ENCODE results near the gene METTL27. TPM values are rescaled to one million over a fixed set of nuclear protein-coding genes. Genes with fewer than 3 reads are reported as not detected.
"Not testable (repeated sequence)": the region's sequence is repeated elsewhere in the genome, so short reads cannot be mapped to it uniquely, and the experiment has no call there.

Gene METTL27
- polyA plus RNA-seq, 3 donors = 1.1 to 2.1 (median 1.2) TPM

- H3K4me1 Mint-ChIP-seq; H3K4me3 ChIP-seq (replicated peaks in 1 of 3; ENCODE audit: low read depth in 2 of 3, low read length in 3 of 3); DNase-seq; H3K4me3 Mint-ChIP-seq; H3K79me2 ChIP-seq (ENCODE audit: insufficient read depth, low read length); H3K4me2 ChIP-seq (replicated peaks; ENCODE audit: extremely low read depth, low read length, poor library complexity, severe bottlenecking); H3K36me3 Mint-ChIP-seq; H3K9ac ChIP-seq (ENCODE audit: insufficient read depth, low read length, poor library complexity, severe bottlenecking); H2AFZ ChIP-seq (ENCODE audit: insufficient read depth, low read depth, low read length, poor library complexity, severe bottlenecking); H3K27ac ChIP-seq (ENCODE audit: low read depth in 1 of 2, low read length in 2 of 2); H3K36me3 ChIP-seq (replicated peaks in 1 of 2; ENCODE audit: control insufficient read depth in 1 of 2, insufficient read depth in 2 of 2, low read length in 2 of 2); H3K27me3 Mint-ChIP-seq (ENCODE audit: low read depth in 3 of 3); H4K20me1 ChIP-seq (ENCODE audit: insufficient read depth, low read length); H3K27ac Mint-ChIP-seq; H3K27me3 ChIP-seq (ENCODE audit: control insufficient read depth in 2 of 2, insufficient read depth in 2 of 2, low read length in 2 of 2); H3K4me1 ChIP-seq (ENCODE audit: control insufficient read depth in 1 of 2, insufficient read depth in 2 of 2, low read length in 2 of 2); H3K9me3 ChIP-seq (replicated peaks in 1 of 2; ENCODE audit: control insufficient read depth in 1 of 2, insufficient read depth in 1 of 2, low read length in 2 of 2); intact Hi-C loops (cut with micrococcal nuclease): not testable (repeated sequence)
- no CpG with 5 or more reads among the region's 6 CpGs for WGBS (ENCODE audit: insufficient coverage)
- peaks cover 0 to 10% (median 3%) of the 10 kb centered on the region in 7 donors for H3K9me3 Mint-ChIP-seq
Measured at GRCh38 chr7:73796656-73797055, 45.7 kb downstream of the METTL27 start.

- H3K9me3 Mint-ChIP-seq = peaks cover 3 to 15% (median 5%) of the 10 kb centered on the region in 7 donors
- H3K27ac Mint-ChIP-seq; H3K4me1 Mint-ChIP-seq; H3K36me3 ChIP-seq (replicated peaks in 1 of 2; ENCODE audit: control insufficient read depth in 1 of 2, insufficient read depth in 2 of 2, low read length in 2 of 2); H4K20me1 ChIP-seq (ENCODE audit: insufficient read depth, low read length); H3K9ac ChIP-seq (ENCODE audit: insufficient read depth, low read length, poor library complexity, severe bottlenecking); H3K79me2 ChIP-seq (ENCODE audit: insufficient read depth, low read length); H3K27me3 Mint-ChIP-seq (ENCODE audit: low read depth in 3 of 3); H3K9me3 ChIP-seq (replicated peaks in 1 of 2; ENCODE audit: control insufficient read depth in 1 of 2, insufficient read depth in 1 of 2, low read length in 2 of 2); H3K4me2 ChIP-seq (replicated peaks; ENCODE audit: extremely low read depth, low read length, poor library complexity, severe bottlenecking); H3K4me3 ChIP-seq (replicated peaks in 1 of 3; ENCODE audit: low read depth in 2 of 3, low read length in 3 of 3); H3K27ac ChIP-seq (ENCODE audit: low read depth in 1 of 2, low read length in 2 of 2); H3K27me3 ChIP-seq (ENCODE audit: control insufficient read depth in 2 of 2, insufficient read depth in 2 of 2, low read length in 2 of 2); H3K4me1 ChIP-seq (ENCODE audit: control insufficient read depth in 1 of 2, insufficient read depth in 2 of 2, low read length in 2 of 2); DNase-seq; H2AFZ ChIP-seq (ENCODE audit: insufficient read depth, low read depth, low read length, poor library complexity, severe bottlenecking); intact Hi-C loops (cut with micrococcal nuclease); H3K36me3 Mint-ChIP-seq; H3K4me3 Mint-ChIP-seq: not testable (repeated sequence)
Measured at GRCh38 chr7:73795188-73795587, 47.1 kb downstream of the METTL27 start.

GRCh38 chr7:73791170-73791690, 51.1 kb downstream of the METTL27 start:
- H3K27ac ChIP-seq (ENCODE audit: low read depth in 1 of 2, low read length in 2 of 2); H3K9ac ChIP-seq (ENCODE audit: insufficient read depth, low read length, poor library complexity, severe bottlenecking); H3K4me3 ChIP-seq (replicated peaks in 1 of 3; ENCODE audit: low read depth in 2 of 3, low read length in 3 of 3); H3K79me2 ChIP-seq (ENCODE audit: insufficient read depth, low read length); H2AFZ ChIP-seq (ENCODE audit: insufficient read depth, low read depth, low read length, poor library complexity, severe bottlenecking); H3K4me3 Mint-ChIP-seq; H3K4me1 Mint-ChIP-seq; H3K36me3 Mint-ChIP-seq; DNase-seq; intact Hi-C loops (cut with micrococcal nuclease); H3K4me1 ChIP-seq (ENCODE audit: control insufficient read depth in 1 of 2, insufficient read depth in 2 of 2, low read length in 2 of 2); H3K27me3 ChIP-seq (ENCODE audit: control insufficient read depth in 2 of 2, insufficient read depth in 2 of 2, low read length in 2 of 2); H3K4me2 ChIP-seq (replicated peaks; ENCODE audit: extremely low read depth, low read length, poor library complexity, severe bottlenecking); H3K27me3 Mint-ChIP-seq (ENCODE audit: low read depth in 3 of 3); H3K36me3 ChIP-seq (replicated peaks in 1 of 2; ENCODE audit: control insufficient read depth in 1 of 2, insufficient read depth in 2 of 2, low read length in 2 of 2); H3K9me3 ChIP-seq (replicated peaks in 1 of 2; ENCODE audit: control insufficient read depth in 1 of 2, insufficient read depth in 1 of 2, low read length in 2 of 2); H4K20me1 ChIP-seq (ENCODE audit: insufficient read depth, low read length): not testable (repeated sequence)
- peaks cover 5 to 25% (median 14%) of the 10 kb centered on the region in 7 donors for H3K9me3 Mint-ChIP-seq
- peak overlapping the region in 1 of 7 donors; percentile 36 for H3K27ac Mint-ChIP-seq
- WGBS (ENCODE audit: insufficient coverage) = 89% methylated on average over 2 of the region's 7 CpGs
